Stimulated activated CD8-positive, alpha-beta memory T cell treated with anti-CD3 and anti-CD28 coated beads, Interleukin-12 subunit alpha, Interleukin-12 subunit beta, amount 100 ng/mL, for 4 hours (primary cell): ENCODE data around the gene KRT35.

Experiments used
- DNase-seq: peaks from one replicate; pipeline ENCODE4 v3.0.0-alpha.2; 2020; ENCODE audit warnings: low read depth

KRT35 gene

DNA sequence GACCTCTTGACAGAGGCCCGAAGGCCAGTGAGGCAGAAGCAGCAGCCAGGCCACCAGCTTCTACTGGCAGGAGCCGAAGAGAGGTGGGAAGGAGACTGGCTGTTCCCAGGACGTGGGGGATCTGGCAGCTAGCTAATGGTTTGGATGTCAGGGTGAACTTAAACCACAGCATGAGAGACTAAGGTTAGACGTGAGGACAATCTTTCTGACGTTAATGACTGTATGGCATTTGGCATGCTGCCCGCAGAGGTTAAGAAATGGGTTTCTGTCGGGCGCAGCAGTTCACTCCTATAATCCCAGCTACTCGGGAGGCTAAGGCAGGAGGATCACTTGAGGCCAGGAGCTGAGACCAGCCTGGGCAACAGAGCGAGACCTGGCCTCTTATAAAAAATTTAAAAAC lies 30.8 kb upstream of the KRT35 start:
- no peak for DNase-seq

DNA sequence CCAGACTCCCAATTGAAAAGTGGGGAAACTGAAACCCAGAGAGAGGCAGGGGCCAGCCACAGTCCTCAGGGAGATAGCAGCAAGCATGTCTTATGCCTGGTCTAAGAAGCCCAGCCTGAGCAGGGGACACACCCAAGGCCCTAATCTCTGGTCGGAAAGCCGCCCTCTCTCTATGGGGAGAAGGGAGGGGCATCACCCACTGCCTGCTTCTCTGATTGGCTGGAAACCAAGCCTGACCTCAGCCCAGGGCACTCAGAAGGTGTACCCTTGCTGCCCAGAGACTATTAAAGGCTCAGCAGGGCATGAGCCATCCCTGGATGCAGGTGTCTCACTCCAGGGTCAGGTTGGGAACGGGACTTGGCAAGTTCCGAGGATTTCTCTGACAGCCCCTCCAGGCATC lies 30.2 kb upstream of the KRT35 start:
- no peak for DNase-seq

DNA sequence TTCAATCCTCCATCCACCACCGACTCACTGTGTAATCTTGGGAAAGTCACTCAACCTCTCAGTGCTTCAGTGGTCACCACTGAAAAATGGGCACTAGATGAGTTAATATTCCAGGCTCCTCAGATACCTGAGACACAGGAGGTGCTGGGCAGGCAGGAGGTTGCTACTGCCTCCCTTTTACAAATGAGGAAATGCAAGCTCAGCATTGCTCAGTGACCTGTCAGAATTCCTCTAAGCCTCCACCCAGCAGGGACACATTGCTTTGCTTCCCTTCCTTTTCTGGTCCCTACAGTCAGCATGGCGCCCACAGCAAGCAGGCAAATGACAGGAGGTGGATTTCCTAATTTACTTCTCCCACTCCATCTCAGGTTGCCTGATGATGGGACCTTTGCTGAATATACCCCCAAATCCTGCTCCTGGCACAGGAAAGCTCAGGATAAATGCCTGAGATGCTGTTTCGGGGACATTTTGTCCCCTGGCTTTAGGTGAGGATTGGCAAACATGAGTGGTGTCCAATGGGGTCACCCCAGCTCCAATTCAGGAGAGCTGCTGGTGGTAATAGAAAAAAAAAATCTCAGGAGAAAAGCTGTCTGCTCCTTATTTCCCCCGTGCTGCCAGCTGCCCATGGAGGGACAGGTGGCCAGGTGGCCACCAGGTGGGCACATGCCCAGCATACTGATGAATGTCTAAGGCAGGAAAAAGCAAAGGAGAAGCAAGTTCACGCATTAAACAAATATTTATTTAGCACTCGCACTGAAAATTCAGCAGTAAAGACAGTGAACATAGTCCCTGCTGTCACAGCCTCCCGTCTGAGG lies 29.5 kb upstream of the KRT35 start:
- DNase-seq, result no peak

DNA sequence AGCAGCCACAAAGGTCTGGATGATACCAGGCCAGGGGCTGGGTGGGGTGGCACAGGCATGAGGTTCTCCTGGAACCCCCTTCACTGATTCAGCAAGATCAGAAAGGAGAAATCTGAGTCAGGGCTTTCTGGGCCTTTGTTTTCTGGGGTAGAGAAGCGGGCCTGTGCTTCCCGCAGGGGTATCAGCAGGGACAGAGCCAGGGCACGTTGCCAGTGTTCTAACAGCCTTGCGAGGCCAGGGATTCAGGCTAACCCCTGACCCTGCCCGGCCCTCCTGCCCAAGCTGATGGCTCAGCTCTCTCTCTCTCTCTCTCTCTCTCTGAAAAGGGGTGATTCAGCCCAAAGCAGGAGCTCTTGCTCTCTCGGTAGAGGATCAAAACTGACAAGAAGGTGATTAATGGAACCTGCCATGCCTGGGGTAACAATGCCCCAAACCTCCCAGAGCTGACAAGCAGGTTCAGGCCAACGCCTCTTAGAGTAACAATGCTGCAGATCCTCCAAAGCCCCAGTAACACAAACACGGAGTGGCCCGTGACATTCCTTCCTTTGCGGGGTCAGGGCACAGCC lies 26.4 kb upstream of the KRT35 start:
- no peak for DNase-seq

DNA sequence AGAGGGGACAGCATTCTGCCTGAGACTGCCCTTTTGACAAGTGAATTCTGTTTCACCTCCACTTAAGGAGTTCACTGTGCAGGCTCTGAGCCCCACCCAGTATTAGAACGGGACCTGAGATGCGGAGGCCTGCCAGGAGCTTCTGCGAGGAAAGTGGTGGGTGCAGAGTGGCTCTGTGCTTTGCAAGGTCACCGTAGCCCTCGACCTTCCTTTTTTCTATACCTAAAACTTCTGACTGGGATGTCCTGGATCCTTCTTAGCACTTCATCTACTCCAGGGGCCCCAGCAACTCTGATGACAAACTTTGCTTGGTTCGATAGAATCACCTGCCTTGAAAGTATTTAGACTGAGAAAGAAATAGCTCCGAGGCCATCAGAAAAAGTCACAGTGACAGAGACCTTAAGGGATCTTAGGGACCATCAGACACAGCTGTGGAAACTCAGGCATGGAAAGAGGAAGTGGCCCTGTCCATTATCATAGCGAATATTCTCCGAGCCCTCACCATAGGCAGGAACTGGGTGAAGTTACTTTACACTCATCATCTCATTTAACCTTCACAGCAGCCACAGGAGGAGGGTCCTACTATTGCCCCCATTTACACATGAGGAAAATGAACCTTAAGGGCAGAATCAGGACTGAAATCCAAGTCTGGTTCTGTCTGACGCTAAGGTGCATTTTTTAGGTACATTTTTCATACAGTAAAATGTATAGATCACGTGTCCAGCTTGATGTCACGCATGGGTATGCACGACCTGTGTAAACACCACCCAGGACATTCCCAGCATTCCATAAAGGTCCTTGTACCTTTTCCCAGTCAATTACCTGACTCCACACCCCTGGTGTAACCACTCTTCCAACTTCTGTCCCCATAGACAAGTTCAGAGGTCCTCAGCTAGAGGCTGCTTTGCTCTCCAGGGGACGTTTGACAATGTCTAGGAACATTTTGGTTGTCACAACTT lies 25.1 kb upstream of the KRT35 start:
- DNase-seq, result no peak

DNA sequence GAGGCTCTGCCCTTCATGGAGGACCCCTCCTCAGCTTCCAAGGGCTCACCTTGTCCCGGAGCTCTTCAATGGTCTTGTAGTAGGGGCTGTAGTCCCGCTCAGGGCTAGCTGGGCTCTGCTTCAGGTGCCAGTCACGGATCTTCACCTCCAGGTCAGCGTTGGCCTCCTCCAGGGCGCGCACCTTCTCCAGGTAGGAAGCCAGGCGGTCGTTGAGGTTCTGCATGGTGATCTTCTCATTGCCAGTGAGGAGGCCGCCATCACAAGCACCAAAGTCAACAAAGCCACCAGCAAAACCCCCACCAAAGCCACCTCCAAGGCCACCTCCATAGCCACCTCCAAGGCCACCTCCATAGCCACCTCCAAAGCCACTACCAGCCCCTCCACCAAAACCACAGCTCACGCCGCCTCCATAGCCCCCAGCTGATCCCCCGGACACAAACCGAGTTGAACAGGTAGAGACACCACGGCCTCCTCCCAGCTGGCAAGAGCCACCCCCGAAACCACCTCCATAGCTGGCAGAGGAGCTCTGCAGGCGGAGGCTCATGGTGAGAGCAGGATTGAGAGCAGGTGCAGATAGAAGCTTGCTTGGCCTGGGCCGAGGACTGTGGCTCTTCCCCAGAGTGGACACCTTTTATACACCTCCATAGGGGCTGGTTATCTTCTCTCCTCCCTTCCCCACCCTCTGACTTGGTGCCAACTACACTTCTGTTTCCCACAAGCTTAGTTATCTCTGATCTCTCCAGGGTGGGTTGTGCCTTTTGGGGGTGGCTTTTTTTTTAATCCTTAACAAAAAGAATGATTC lies 24.3 kb upstream of the KRT35 start, which contains the start of gene KRT13:
KRT13 (minus strand) TSS at position 606 of the 802 bp plus-strand sequence; CDS start at position 544, 62 bp downstream.
- DNase-seq, result no peak

DNA sequence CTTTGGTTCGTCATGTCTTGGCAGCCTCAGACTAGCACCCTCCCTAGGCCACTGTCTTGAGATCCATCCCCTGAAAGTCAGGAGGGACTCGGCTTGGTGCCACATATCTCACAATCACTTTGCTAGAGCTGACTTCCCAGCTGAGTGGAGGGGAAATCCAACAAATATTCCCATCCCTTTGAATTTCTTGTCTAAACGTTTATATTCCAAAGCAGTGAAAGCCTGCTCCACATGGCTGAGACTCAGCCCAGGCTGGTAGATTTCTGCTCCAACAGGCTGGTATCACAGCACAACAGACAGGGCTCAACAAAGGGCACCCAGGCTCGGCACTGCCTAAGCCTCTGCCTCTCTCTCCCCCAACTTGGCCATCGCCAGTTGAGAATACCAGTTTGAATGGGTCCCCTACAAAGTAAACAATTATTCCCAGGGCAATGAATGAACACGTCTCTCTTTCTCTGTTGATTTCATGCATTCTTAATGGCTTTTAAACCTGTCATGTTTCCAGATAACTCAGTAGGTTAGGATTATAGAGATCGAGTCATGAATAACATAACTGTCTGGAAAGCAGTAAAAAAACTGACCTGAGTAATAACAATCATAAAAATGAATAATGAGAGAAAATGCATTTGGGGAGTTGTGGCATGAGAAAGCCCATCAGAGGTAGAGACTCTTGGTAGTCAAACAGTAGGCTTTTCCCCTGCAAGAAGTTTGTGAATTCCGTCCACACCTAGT lies 23.5 kb upstream of the KRT35 start:
- DNase-seq, result no peak

DNA sequence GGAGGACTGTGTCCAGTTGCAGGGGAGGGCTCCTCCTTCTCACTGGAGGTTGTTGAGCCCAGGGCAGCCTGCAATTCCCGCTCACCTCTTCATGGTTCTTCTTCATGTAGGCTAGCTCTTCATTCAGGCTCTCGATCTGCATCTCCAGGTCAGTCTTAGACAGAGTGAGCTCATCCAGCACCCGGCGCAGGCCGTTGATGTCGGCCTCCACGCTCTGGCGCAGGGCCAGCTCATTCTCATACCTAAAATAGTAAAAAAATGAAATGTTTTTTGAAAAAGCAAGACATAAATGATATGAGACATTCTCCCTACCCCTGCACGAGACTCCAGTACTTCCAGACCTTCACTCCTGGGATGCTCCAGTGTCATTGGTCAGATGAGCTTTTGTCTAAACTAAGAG lies 22.3 kb upstream of the KRT35 start:
- no peak for DNase-seq

DNA sequence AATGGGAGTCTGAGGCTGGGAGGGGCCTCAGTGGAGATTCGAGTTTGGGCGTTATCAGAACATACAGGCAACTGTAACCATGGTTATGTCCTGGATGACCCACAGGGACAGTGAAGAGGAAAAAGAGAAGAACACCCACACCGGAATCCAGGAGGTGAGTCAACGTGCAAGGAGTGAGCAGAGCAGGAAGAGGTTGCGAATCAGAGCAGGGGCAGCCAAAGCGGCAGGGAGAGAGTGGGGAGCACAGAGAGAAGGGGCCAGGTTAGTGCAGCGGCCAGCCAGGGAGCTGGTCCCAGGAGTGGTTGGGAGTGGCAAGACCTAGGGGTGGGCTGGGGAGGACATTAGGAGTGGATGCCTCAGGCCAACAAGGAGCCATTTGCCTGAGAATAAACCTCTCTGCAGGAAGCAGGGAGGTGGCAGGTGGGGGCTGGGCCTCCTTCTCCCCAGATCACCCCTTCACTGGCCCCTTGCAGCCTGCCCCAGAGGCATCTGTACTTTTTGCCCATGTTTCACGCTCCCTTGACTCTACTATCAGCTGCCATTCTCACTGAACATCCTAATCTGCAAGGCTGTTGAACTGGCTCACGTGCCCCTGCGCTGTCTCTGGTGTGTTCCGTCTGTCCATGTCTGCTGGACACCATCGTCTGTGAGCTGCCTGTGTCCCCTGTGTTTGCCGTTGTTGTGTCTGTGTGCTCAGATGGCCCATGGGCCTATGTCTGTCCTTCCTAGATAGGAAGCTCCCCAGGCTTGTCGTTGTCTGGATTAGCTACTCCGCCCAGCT lies 19.4 kb upstream of the KRT35 start:
- no peak for DNase-seq

DNA sequence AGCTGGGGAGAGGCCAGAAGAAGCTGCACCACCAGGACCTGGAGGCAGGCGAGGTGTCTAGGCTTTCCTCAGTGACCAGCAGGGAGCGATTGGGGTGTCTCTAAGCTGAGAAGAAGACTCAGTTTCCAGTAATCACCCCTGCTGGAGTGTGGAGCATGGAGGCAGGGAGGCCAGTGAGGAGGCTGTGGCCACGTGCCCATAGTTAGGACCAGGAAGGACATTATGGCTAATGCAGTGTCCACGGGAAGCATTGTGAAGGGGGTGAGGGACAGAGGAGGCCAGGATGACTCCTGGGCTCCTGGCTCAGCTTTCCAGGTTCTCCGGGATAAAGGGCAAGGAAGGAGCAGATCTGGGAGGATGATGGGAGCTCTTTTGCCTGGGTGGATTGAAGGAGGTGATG lies 18.8 kb upstream of the KRT35 start:
- no peak for DNase-seq

DNA sequence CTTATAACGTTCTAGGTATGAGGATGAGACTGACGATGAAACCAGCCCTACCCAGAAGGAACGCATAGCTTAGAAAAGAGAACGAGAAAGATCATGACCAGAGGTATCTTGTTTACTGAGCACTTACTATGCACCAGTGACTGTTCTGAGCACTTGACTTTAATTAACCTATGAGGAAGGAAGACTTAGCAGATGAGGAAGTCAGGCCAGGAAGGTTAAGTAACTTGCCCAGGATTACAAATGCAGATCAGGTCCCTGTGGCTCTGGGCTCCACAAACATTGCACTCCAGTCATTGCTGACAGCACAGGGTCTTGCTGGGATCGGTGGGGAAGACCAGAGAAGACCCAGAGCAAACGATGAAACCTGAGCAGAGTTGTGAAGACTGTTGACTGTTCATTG lies 17.3 kb upstream of the KRT35 start:
- no peak for DNase-seq

DNA sequence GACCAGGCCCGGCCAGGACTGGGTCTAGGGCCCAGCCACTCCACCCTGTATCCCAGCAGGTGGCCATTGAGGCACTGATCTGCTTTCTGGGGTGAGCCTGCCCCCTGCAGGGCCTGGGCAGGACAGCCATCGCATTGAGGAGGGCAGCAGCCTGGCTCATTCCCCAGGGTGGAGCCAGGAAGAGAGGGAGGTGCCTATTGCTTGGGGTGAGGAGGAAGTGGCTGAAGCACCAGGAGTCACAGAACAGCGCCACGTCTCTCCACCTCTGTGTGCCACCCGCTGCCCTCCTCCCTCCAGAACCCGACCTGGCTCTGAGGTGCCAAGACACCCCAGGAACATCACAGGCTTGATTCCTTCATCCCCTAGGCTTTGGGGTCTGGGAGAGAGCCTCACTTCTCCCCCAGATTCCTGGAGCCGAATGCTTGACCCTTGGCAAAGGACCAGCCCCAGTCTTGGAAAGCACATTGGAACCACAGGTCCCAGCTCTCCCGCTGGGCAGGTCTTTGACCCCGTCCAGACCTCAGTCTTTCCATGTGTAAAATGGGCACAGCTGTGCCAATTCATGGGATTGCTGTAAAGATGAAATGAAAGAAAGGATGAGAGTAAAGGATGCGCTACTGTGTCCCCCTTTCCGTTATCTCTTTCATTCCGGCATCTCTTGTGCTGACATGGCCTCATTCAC lies 16.0 kb upstream of the KRT35 start:
- DNase-seq, result no peak

DNA sequence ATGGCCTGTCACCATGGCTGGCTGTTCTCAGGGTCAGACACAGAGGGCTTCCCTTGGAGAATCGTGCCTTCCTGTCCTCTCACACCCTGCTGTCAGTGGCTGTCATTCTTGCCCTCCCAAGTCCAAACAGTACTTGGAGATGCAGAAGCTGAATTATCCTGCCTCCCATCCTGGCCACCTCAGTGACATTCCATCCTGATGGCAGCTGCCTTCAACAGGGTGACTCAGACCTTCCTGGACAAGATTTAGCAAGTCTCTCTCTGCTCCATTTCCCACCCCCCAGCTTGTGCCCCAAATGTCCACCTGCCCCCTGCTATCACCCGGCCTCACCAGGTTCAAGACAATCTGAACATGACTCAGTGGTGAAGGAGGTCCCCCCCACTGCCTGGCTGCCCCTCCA lies 13.6 kb upstream of the KRT35 start:
- no peak for DNase-seq

DNA sequence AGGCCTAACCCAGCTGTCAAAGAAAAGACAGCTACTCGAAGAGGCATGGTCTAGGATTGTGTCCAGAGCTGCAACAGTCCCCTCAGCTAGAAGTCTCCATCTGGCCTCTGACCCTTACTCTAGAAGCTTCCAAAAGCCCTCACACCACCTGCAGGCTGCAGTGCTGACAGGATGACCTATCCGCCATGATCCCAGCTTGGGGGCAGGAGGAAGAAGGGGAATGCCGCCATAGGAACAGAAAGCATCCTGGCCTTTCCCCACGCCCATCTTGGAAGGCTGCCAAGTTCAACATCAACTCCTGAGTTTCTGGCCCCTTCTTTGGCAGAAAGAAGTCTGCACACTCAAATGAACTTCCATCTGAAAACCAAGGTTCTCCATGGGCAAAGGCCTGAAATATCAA lies 11.8 kb upstream of the KRT35 start:
- DNase-seq, result no peak

DNA sequence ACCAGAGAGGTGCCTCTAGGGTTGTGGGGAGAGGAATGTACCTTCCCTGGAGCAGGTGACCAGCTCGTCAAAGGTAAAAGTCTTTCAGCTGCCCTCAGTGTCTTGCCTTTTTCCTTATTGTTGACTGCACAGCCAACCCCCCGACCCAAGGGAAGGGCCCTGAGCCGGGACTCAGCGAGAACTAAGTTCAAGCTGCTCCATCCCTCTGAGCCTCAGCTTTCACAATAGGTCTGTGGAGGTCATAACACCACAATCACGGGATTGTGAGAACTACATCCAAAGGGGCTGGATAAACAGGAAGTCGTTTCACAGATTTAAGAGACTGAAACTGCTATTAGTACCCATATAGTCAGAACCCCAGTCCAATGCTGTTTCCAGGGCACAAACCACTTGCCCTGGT lies 11.4 kb upstream of the KRT35 start:
- no peak for DNase-seq

DNA sequence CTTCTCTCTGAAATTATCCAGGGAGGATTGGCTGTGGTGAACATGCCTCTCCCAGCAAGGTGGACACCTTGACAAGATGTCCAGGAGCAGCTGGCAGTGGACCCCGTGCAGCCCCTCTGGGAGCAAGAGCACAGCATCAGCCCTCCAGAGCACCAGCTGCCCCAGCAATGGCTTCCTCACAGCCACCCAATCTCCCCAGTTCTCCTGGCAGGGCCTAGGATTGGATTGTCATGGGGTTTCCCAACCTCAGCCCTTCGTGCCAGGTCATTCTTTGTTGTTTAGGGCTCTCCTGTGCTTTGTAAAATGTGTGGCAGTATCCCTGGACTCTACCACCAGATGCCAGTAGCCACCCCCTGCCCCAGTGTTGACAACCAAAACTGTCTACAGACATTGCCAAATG lies 10.5 kb upstream of the KRT35 start:
- no peak for DNase-seq

DNA sequence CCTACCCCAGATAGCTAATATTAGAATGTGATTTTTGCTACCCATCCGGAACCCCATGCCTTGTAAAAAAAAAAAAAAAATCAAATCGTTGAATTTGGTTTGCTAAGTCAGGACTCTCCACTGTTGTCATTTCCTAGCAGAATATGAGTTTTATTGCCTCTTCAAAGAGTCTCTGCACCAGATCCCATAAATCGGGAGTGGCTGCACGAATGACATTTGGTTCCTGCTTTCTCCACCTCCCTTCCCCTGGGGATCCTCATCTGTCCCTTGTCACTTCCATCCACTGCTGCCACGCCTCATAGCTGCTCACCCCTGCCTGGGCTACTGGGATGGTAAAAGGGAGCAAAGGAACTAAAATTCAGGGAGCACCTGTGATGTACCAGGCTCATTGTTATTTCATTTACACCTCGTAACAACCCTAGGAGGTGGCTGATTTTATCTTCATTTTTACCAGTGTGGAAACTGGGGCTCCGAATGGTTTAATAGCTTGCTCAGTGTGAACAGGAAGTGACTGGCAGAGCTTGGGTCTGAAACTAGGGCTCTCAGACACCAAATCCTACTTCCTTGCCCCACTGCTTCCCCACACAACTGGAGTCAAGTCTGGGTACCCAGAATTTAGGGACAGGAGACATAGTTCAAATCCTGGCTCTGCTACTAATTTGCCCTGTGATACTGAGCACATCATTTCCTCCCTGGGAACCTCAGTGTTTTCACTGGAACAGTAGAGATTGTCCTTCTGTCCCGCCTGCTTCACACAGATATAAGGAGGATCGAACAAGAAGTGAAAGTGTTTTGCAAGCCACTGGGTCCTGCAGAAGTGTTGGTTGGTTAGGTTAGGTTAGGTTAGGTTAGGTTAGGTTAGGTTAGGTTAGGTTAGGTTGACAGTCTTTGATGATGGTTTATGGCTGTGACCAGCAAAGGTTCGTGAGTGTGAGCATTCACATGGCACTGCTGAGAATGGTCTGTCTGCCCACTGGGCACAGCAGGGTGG lies 9.3 kb upstream of the KRT35 start:
- no peak for DNase-seq

DNA sequence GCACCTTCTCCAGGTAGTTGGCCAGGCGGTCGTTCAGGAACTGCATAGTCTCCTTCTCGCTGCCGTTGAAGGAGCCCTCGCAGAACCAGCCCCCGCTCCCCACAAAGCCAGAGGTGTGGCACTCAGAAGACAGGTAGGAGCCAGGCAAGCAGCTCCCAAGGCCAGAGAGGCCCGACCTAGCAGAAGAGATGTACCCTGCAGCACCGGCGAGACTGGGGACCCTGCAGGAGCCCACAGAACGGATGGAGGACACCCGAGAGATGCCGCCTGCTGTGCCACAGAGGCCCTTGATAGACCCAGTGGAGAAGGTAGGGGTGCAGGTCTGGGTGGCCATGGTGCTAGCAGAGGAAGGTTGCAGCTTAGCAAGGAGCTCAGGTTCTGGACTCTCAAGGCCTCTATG lies 8.6 kb upstream of the KRT35 start, which contains the start of gene KRT36:
KRT36 (minus strand) TSS at position 380 of the 400 bp plus-strand sequence; CDS start at position 334, 46 bp downstream.
- DNase-seq, result no peak
